Peyer's patch (tissue), 4 donors: ENCODE measurements around the gene ECHDC3.

Experiments used
- CTCF ChIP-seq, 6 experiments: fragments of 450-650 bp in 4 of 6; fragments of 200-600 bp in 2 of 6; sonication (generic) in 1 of 6; IDR thresholded peaks; one replicate each; pipeline ENCODE4 v1.5.1; 2017 to 2019; ENCODE audit warnings: antibody characterized with exemption in 6 of 6, mild to moderate bottlenecking in 3 of 6, moderate library complexity in 1 of 6
- POLR2A ChIP-seq, 2 donors: fragments of 450-650 bp; IDR thresholded peaks; one replicate each; pipeline ENCODE4 v1.5.1; 2017; ENCODE audit warnings: antibody characterized with exemption in 2 of 2, mild to moderate bottlenecking in 2 of 2, moderate library complexity in 2 of 2

- TF ChIP-seq CTCF (IDR thresholded peaks at IDR 0.05) (no peak), POLR2A (IDR thresholded peaks at IDR 0.05) (no peak)
These were observed 47.8 kb downstream of the ECHDC3 start for GRCh38 chr10:11789956-11790355.
